ENCODE data around the gene TEX261.

Gene TEX261

DNA sequence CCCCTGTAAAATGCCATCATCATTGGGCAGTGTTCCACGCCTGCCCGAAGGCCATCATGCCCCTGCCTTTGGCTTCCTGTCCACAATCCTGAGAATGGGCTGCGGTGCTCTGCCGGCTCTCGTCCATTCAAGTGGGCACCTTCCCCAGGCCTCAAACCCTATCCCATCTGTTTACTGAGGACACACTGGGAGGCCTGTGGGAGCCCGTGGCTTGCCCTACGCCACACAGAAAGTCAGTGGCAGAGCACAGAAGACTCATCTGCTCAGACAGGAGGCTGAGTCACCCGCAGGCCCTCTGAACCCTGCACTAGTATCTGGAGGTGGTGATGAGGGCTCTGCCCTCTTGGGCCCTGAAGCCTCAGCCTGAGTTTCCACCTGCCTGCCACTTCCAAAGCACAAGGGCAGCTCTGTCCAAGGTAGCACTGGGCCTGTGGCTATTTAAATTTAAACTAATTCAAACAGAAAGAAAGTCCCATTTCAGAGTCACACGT lies 35.4 kb downstream of the TEX261 start:
- DNase-seq (ENCODE audit: low spot score), result no peak

DNA sequence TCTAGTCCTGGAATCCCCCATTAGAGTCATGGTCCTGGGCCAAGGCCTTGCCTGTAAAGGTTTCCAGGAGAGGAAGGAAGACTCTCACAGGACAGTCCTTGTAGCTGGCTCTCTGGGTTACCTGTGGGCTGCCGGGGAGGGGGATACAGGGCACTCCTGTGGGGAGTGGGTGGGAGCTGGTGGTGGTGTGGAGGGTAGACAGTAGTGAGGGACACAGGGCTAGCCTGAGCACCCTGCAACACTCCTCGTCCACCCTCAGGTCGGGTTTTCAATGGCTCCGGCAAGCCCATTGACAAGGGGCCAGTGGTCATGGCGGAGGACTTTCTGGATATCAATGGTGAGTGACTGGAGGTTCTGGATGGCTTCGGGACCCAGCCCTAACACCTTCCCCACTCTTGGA lies 35.9 kb downstream of the TEX261 start:
- DNase-seq (ENCODE audit: low spot score), result no peak

- DNase-seq (ENCODE audit: low spot score), result no peak
These were observed 36.9 kb downstream of the TEX261 start for GRCh38 chr2:70957798-70958197.

DNA sequence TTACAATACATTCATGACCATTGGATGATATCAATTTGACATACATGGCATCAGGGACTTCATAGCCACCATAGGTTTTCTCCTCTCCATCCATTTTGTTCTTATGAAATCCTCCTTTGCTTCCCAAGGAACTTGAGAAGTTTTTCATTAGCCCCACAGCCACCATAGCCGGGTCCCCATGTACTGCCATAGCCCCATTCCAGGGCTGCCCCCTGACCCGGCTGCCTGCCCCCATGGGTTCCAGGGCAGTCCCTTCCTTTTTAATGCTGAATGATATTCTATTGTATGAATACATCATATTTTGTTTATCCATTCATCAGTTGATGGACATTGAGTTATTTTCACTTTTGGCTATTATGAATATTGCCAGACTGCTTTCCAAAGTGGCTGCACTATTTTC lies 38.5 kb downstream of the TEX261 start:
- DNase-seq (ENCODE audit: low spot score), result no peak

DNA sequence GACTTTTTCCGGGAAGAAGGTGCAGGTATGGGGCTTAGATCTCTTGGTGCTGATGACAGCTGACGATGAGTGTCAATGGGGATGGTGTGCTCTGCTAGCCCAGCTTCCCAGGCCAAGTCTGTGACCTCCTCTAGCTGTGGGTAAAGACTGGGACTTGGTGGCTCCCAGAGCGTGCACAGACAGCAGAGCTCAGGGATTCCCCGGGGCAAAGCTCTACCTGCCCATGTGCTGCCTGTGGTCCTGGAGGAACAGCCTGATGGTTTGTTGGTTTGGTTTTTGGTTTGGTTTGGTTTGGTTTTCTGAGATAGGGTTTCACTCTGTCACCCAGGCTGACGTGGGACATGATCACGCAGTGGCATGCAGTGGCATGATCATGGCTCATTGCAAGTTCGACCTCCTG lies 39.8 kb downstream of the TEX261 start:
- DNase-seq (ENCODE audit: low spot score), result no peak

DNA sequence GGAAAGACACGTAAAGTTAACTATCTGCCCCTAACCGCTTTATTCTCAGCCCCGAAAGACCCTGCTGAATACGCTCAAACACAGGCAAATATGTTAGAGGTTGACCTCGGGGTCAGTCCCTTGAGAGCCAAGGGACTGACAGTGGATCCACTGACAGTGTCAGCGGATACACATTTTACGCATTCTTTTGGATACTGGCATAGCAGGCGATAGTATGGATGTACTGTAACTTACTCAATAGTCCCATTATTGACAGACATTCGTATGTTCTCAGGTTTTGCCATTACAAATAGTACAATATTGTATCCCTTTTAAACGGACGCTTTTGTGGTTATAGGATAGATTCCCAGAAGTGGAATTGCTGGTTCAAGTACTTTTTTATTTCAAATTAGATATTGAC lies 45.6 kb downstream of the TEX261 start:
- no peak for DNase-seq (ENCODE audit: low spot score)

- peak; percentile 88 for DNase-seq (ENCODE audit: low spot score)
These were observed 46.2 kb downstream of the TEX261 start for GRCh38 chr2:70948337-70949003.

DNA sequence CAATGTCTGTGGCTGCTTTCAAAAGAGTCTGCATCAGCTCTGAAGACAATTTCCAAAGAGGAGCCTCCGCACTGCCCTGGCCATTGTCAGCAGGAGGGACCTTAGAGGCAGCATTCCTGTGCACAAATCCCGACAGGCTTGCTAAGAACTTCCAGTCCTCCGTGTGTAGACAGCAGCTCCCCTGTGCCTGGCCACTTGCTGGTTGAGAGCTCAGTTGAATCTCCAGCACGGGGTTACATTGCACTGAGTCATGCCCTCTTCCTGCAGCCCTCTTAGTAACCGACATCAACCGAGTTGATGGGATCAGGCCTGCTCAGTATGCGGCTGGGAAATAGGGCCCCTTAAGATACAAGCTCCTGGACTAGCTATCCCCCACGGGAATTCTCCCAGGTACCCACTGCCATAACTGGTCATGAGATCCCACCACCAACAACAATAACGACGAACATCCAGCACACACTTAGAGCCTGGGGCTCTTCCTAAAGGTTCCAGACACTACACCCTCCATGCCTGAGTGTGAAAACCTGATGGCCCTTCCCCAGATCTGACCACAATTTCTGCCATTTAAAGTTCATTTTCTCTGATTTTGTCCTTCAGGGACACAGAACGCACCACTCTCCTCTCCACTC lies 47.0 kb downstream of the TEX261 start:
- DNase-seq (ENCODE audit: low spot score), result peak; percentile 27

- peak; percentile 83 for DNase-seq (ENCODE audit: low spot score)
These were observed 47.7 kb downstream of the TEX261 start for GRCh38 chr2:70946832-70947442.

DNA sequence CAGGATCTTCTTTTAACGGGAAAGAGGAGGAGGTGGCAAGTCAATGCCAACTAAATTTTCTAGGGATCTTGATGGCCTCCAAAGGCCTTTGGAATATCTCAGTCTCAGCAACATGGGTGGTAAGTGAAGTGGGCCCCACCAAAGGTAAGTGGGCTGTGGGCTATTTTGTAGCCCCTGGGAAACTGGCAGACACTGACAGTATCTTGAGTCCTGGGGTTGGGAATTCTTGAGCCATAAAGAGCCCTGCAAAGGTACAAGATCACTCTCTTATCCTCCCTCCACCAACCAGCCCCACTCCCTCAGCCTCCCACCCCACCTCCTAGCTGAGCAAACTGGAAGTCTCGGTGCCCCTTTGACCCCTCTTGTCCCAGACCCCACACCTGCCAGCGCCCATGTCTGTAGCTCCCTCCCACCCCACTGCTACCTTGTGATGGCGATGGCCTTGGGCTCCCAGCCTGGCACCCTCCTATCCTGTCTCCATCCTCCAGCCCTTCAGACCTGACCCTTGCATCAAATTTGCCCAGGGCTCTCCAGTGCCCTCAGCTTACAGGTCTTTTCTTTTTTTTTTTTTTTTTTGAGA lies 50.5 kb downstream of the TEX261 start:
- DNase-seq (ENCODE audit: low spot score), result no peak

DNA sequence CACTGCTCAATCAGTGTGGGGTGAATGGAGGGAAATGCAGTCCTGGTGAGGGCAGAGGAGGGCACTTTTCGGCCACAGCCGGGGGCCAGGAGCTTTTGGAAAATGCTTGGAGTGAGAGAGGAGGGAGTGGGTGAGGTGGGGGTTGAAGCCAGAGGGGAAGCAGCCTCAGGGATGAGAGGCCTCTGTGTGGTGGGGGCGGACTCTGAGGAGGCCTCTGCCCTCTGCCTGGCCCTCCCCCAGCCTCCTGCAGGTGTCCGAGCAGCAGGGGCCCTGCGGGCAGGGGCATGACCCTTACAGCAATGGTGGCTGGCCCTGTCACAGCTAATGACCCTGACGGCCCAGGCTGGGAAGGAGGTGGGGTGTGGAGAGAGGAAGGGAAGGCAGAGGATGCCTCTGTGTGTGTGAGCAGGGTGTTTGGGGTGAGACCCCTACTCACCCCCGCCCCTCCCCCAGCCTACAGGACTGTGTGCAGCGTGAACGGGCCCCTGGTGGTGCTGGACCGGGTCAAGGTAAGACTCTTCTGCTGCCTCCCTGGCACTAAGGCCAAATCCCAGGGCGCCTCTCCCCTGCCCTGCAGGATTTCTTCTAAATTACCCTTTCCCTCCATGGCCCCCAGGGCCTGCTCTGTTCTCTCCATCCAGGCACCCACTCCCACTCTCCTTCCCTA lies 51.3 kb downstream of the TEX261 start:
- DNase-seq (ENCODE audit: low spot score), result no peak

- DNase-seq (ENCODE audit: low spot score), result no peak
These were observed 52.1 kb downstream of the TEX261 start for GRCh38 chr2:70942396-70943204.

DNA sequence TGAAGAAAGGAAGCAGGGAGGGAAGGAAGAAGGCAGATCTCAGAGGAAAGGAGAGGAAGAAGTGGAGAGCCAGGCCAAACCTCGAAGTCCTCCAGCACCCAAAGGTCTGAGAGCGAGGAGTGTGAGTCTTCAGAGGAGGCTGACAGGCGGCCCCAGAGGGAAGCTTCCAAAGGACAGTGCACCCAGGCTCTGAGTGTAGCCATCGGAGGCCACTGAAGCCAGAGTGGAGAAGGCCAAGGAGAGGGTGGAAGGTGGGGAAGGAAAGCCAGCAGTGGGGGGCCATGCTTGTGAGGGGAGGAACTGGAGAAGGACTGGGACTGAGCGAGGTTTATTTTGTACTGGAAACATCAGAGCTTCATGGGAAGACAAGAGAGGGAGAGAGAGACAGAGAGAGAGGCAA lies 53.0 kb downstream of the TEX261 start:
- no peak for DNase-seq (ENCODE audit: low spot score)

GRCh38 chr2:70941186-70941585 lies 53.5 kb downstream of the TEX261 start:
- no peak for DNase-seq (ENCODE audit: low spot score)

DNA sequence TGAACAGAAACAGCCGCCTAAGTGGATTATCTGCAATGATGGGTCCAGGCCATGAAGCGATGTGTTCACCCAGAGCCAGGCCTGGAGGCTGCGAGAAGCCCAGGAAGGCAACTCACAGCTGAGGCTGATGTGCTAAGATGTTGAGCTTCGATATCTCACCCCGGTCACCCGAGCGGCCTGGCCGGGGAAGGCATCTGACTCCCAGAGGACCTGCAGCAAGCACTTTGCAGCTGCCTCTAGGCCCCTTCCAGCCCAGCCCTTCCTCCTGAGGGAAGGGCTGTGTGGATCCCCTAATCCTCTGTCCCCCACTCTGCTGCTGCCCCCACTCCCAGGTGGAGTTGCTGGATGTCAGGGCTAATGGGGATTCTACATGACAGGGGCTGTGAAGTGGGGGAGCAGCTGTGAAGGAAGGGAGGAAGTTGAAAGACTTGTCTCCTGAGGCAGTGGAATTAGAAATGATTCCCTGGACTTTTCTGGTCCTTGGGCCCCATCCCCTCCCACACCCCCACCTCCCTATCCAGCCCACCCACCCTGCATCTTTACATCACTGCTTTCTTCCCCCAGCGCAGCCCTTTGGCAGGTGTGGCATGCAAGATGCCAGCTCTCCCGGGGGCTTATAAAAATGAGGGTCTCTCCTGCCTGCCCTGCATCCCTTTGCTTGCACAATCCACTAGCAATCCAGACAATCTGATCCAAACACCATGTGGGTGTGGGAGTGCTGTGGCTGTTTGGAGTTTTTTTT lies 54.7 kb downstream of the TEX261 start:
- DNase-seq (ENCODE audit: low spot score), result no peak

DNA sequence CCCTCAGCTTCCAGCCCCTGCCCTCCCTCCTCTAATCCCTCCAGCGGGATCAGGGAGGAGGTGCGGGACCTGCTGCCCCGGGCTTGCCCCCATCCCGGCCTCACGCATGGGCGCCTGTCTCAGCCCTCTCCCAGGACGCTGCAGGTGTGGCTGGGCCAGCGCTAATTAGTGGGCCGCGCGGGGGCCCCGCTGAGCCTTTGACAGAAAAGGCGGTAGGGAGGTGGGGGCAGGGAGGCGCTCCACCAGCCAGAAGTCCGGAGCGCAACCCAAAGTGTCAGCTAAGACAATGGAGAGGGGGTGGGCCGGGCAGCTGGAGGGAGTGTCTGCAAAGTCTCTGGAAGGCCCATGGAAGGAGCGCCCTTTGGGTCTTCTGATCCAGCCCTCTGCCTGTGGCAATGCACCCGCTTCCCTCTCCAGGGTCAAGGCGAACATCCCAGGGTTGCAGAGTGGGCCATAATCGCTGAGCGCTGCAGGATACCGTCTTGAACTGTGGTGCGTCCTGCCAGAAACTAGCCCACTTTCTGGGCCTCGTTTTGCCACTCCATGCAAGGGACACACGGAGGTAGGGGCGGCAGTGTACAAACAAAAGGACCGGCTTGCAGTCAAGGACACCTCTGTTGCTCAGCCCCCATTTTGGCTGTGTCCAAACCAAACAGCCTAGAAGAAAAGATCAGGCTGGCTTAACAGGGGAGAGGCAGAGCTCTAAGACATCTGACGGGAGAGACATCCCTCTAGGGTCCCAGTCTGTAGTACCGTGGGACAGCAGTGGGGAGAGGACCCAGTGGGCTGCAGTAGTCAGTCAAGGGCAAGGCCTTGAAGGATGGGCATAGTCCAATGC lies 55.5 kb downstream of the TEX261 start:
- DNase-seq (ENCODE audit: low spot score), result no peak

DNA sequence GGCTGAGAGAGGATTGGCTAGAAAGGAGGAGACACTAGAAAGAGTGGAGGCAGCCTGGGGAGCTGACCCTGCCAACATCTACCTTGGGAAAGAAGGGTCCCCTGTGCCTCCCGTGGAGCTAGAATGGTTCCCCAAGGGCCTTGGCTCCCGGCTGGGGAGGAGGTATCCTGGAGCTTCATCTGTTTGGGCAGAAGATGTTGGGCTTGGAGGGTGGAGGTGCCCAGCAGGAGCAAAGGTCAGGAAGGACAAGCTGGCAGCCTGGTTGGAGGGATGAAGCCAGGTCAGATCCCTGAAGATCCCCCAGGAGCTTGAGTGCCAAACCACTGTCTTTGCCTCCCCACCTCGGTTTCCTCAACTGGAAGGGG lies 56.1 kb downstream of the TEX261 start:
- DNase-seq (ENCODE audit: low spot score), result no peak

DNA sequence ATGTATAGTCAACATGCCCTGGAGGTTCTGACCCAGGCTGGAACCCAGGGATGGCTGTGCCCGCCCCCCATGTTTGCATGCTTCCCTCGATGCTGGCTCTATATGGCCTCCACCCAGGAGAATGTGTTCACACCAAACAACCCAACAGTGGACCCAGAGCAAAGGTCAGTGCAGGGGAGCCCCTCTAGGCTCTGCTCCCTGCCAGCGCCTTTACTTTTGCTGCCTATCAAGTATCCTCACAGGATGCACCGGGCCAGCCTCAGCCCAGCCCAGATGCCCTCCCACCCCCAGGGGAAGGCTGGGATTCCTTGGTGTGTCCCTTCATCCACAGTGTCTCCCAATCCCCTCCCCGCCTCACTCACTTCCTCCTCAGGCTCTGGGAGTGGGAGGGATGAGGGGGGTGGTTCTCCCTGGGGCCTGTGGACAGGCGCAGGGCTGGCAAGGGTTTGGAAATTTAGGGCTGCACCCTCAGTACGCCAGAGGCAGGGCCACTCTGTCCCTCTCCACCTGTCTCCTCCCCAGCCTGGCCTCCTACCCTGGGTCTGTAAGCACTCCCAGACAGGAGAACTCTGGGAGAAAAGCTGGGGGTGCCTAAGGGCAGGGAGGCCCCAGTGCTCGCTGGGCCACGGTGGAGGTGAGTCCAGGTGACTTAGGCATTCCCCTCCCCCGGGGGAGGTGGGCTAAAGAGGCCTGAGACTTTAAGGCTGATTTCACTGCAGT lies 56.6 kb downstream of the TEX261 start:
- DNase-seq (ENCODE audit: low spot score), result no peak

Measured in NAMALWA (cell line).